Adipocyte (in vitro differentiated cells): Measurements from ENCODE around the gene KDR.

Source experiments
- DNase-seq: peaks from one replicate; pipeline ENCODE4 v3.0.0-alpha.2; 2015; ENCODE audit warnings: low read depth
- H3K27me3 ChIP-seq: replicated peaks from 2 replicates; pipeline ENCODE4 v1.7.0; 2013; ENCODE audit warnings: mild to moderate bottlenecking, low read length, moderate library complexity; ENCODE audit not compliant: control insufficient read depth, insufficient read depth
- H3K36me3 ChIP-seq: 2 replicates; pipeline ENCODE4 v1.7.0; 2013; ENCODE audit warnings: low read length, mild to moderate bottlenecking, moderate library complexity; ENCODE audit not compliant: control insufficient read depth, insufficient read depth, severe bottlenecking
- H3K4me1 ChIP-seq: 2 replicates; pipeline ENCODE4 v1.7.0; 2013; ENCODE audit warnings: mild to moderate bottlenecking, low read length, moderate library complexity; ENCODE audit not compliant: control insufficient read depth, insufficient read depth
- H3K4me3 ChIP-seq: 2 replicates; pipeline ENCODE4 v1.7.0; 2013; ENCODE audit warnings: mild to moderate bottlenecking, low read length, moderate library complexity
- H3K9ac ChIP-seq: 2 replicates; pipeline ENCODE4 v1.7.0; 2013; ENCODE audit warnings: mild to moderate bottlenecking, low read length, moderate library complexity
- H3K9me3 ChIP-seq: 2 replicates; pipeline ENCODE4 v1.7.0; 2013; ENCODE audit warnings: mild to moderate bottlenecking, low read length, moderate library complexity; ENCODE audit not compliant: control insufficient read depth

Gene KDR

DNA sequence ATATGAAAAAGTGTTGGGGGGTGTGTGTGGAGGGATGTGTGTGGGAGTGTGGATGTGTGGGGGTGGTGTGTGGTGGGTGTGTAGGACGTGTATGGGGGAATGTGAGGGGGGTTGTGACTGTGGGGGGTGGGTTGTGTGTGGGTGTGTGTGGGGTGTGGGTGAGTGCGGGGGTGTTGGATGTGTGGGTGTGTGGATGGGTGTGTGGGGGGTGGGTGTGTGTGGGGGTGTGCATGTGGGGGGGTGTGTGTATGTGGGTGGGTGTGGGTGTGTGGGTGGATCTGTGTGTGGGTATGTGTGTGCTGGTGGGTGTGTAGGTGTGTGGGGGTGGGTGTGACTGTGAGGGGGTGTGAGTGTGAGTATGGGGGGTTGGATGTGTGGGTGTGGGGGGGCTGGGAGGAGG, 47.8 kb downstream of the KDR start:
- Histone ChIP-seq H3K4me3 (no peak overlapping the region), H3K9me3 (no peaks in the 10 kb centered on the region), H3K36me3 (no peaks in the 10 kb centered on the region), H3K9ac (no peak overlapping the region), H3K27me3 (no peaks in the 10 kb centered on the region), H3K4me1 (peaks cover 16% of the 10 kb centered on the region)
- no peak for DNase-seq

- Histone ChIP-seq H3K9ac (no peak overlapping the region), H3K4me1 (peaks cover 16% of the 10 kb centered on the region), H3K9me3 (no peaks in the 10 kb centered on the region), H3K36me3 (no peaks in the 10 kb centered on the region), H3K27me3 (no peaks in the 10 kb centered on the region), H3K4me3 (no peak overlapping the region)
- no peak for DNase-seq
Measured at GRCh38 chr4:55075823-55076716, 49.3 kb downstream of the KDR start.

DNA sequence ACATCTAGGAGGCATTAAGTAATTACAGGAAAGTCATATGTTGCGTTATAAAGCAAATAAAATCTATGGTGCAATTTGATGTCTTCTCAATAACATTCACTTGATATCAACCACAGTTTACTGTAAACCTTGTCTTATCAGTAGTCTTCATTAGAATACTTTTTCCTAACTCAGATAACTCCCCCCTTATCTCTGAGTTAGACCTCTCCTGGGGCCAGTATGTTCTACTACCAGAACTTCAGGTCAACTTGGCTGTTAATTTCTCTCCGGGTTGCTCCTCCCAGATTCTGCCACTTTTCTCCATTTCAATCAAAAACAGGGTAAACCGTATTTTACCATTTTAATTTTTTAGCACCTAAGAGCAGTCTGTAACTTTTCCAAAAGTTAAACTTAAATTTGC, 50.0 kb downstream of the KDR start:
- no peak overlapping the region for H3K9ac ChIP-seq
- no peaks in the 10 kb centered on the region for H3K36me3 ChIP-seq
- no peak for DNase-seq
- H3K27me3 ChIP-seq = no peaks in the 10 kb centered on the region
- no peak overlapping the region for H3K4me3 ChIP-seq
- H3K4me1 ChIP-seq = peaks cover 14% of the 10 kb centered on the region
- H3K9me3 ChIP-seq = no peaks in the 10 kb centered on the region

DNA sequence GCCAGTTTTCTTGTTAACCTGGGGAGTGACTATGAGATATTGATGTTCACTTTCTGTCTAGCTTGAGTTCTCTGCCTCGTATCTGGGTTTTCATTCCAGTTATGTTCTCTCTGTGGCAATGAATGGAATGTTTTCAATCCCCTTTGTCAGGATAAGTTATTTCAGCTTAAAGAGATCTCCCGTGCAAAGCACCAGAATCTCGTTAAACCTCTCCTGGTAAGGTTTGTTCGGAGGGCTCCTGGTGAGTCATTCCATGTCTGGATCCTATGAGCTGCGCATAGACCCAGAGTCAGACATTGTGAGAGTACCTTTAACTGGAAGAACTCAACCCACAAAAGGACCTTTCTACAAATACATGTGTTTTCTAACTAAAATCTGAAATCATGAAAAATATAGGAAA, 51.0 kb downstream of the KDR start:
- peaks cover 7% of the 10 kb centered on the region for H3K4me1 ChIP-seq
- H3K36me3 ChIP-seq = no peaks in the 10 kb centered on the region
- DNase-seq = no peak
- H3K4me3 ChIP-seq = no peak overlapping the region
- H3K27me3 ChIP-seq = no peaks in the 10 kb centered on the region
- no peak overlapping the region for H3K9ac ChIP-seq
- H3K9me3 ChIP-seq = no peaks in the 10 kb centered on the region

DNA sequence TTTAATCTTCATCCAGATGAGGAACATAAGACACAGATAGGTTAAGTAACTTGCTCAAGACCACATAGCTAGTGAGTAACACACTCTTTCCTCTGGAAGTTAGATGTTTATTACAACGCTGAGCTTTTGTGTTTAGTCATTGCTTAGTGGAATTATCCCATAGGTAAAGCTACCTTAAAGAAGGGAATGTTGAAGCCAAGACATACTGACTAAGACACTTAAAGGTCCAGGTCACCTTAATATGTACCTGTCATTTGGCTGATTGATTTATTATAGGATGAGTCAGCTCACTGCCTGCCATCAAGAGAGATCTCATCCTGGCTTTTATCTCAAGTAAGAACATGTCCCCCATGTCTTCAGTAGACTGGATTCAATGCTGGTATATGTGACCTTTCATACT, 53.4 kb downstream of the KDR start:
- H3K27me3 ChIP-seq = no peaks in the 10 kb centered on the region
- no peak for DNase-seq

GRCh38 chr4:55069248-55069647, 56.1 kb downstream of the KDR start:
- no peaks in the 10 kb centered on the region for H3K9me3 ChIP-seq
- no peaks in the 10 kb centered on the region for H3K4me1 ChIP-seq
- no peak overlapping the region for H3K9ac ChIP-seq
- no peaks in the 10 kb centered on the region for H3K36me3 ChIP-seq
- no peaks in the 10 kb centered on the region for H3K27me3 ChIP-seq
- DNase-seq = no peak
- H3K4me3 ChIP-seq = no peak overlapping the region

More for the DNA sequence above, 53.4 kb downstream of the KDR start:
- Histone ChIP-seq H3K9ac (no peak overlapping the region), H3K4me3 (no peak overlapping the region), H3K36me3 (no peaks in the 10 kb centered on the region), H3K9me3 (no peaks in the 10 kb centered on the region), H3K4me1 (no peaks in the 10 kb centered on the region)

- no peak overlapping the region for H3K4me3 ChIP-seq
- no peaks in the 10 kb centered on the region for H3K36me3 ChIP-seq
- DNase-seq = no peak
- H3K4me1 ChIP-seq = no peaks in the 10 kb centered on the region
- no peaks in the 10 kb centered on the region for H3K9me3 ChIP-seq
- H3K27me3 ChIP-seq = no peaks in the 10 kb centered on the region
- H3K9ac ChIP-seq = no peak overlapping the region
Measured at GRCh38 chr4:55068522-55068921, 56.9 kb downstream of the KDR start.

- Histone ChIP-seq H3K36me3 (no peaks in the 10 kb centered on the region), H3K27me3 (no peaks in the 10 kb centered on the region), H3K9ac (no peak overlapping the region), H3K4me1 (no peaks in the 10 kb centered on the region), H3K4me3 (no peak overlapping the region), H3K9me3 (no peaks in the 10 kb centered on the region)
- no peak for DNase-seq
Measured at GRCh38 chr4:55066018-55066417, 59.4 kb downstream of the KDR start.

- DNase-seq = no peak
- Histone ChIP-seq H3K4me3 (no peak overlapping the region), H3K9ac (no peak overlapping the region)
Measured at GRCh38 chr4:55055529-55055928, 69.9 kb downstream of the KDR start.

DNA sequence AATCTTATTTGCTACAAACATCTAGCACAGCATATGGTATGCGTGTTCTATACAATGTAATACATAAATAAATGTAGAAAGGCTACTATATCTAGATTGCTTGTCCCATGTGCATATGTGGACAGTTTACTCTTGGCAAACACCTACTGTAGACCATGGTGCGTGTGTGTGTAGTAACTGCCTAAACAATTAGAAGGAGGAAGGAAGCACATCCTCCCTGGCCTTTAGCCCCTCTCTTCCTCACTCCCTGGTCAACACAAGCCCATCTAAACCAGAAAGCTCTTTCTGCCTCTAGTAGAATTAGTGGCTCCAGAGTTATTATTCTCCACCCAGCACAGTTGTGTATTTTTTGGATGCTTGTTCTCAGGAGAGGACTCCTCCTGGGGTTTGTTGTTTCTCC, 73.9 kb downstream of the KDR start:
- H3K4me1 ChIP-seq = no peaks in the 10 kb centered on the region
- no peaks in the 10 kb centered on the region for H3K36me3 ChIP-seq
- H3K9me3 ChIP-seq = peaks cover 16% of the 10 kb centered on the region
- H3K4me3 ChIP-seq = no peak overlapping the region
- H3K27me3 ChIP-seq = no peaks in the 10 kb centered on the region
- no peak for DNase-seq
- no peak overlapping the region for H3K9ac ChIP-seq

More at GRCh38 chr4:55055529-55055928, 69.9 kb downstream of the KDR start:
- Histone ChIP-seq H3K27me3 (no peaks in the 10 kb centered on the region), H3K36me3 (no peaks in the 10 kb centered on the region), H3K9me3 (peaks cover 6% of the 10 kb centered on the region), H3K4me1 (no peaks in the 10 kb centered on the region)

- no peak overlapping the region for H3K4me3 ChIP-seq
- H3K27me3 ChIP-seq = no peaks in the 10 kb centered on the region
- H3K4me1 ChIP-seq = no peaks in the 10 kb centered on the region
- no peak for DNase-seq
- H3K9ac ChIP-seq = no peak overlapping the region
- peaks cover 15% of the 10 kb centered on the region for H3K9me3 ChIP-seq
- H3K36me3 ChIP-seq = no peaks in the 10 kb centered on the region
Measured at GRCh38 chr4:55050418-55050950, 74.9 kb downstream of the KDR start.
